MM.1S (cell line): Measurements from ENCODE around the gene FOXN1.

Experiments used
- EZH2 ChIP-seq: fragments of 300-600 bp; sonication (generic); optimal IDR thresholded peaks from 2 replicates; pipeline ENCODE3; 2017; ENCODE audit warnings: low read depth, mild to moderate bottlenecking, antibody characterized with exemption, low read length, mixed read lengths
- EZH2phosphoT487 ChIP-seq: fragments of 300-600 bp; sonication (generic); IDR thresholded peaks from 2 replicates; pipeline ENCODE4 v1.6.1; 2018; ENCODE audit warnings: antibody characterized with exemption, low read length
- TF ChIP-seq, protein P1 (sequence below): fragments of 300-600 bp; sonication (generic); IDR thresholded peaks from 2 replicates; pipeline ENCODE4 v1.5.1; 2016; ENCODE audit warnings: antibody characterized with exemption, low read length, mixed read lengths

GRCh38 chr17:28541439-28541838, 35.3 kb downstream of the FOXN1 start:
- TF ChIP-seq, protein P1, sequence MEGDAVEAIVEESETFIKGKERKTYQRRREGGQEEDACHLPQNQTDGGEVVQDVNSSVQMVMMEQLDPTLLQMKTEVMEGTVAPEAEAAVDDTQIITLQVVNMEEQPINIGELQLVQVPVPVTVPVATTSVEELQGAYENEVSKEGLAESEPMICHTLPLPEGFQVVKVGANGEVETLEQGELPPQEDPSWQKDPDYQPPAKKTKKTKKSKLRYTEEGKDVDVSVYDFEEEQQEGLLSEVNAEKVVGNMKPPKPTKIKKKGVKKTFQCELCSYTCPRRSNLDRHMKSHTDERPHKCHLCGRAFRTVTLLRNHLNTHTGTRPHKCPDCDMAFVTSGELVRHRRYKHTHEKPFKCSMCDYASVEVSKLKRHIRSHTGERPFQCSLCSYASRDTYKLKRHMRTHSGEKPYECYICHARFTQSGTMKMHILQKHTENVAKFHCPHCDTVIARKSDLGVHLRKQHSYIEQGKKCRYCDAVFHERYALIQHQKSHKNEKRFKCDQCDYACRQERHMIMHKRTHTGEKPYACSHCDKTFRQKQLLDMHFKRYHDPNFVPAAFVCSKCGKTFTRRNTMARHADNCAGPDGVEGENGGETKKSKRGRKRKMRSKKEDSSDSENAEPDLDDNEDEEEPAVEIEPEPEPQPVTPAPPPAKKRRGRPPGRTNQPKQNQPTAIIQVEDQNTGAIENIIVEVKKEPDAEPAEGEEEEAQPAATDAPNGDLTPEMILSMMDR, result no peak
- TF ChIP-seq EZH2phosphoT487, result no peak
- no peak for TF ChIP-seq EZH2
